HL-60 (cell line): Measurements from ENCODE around the gene BAIAP2L1.

ENCODE experiments used
- CTCF ChIP-seq: IDR thresholded peaks from one replicate; pipeline ENCODE4 v1.5.1; 2011; ENCODE audit warnings: low read length, control low read depth, inconsistent platforms; ENCODE audit not compliant: insufficient read depth
- GABPA ChIP-seq: IDR thresholded peaks from 2 replicates; pipeline ENCODE4 v1.6.1; 2012; ENCODE audit warnings: low read depth
- POLR2AphosphoS5 ChIP-seq: IDR thresholded peaks from 2 replicates; pipeline ENCODE4 v1.6.1; 2012; ENCODE audit warnings: low read depth
- REST ChIP-seq: IDR thresholded peaks from 2 replicates; pipeline ENCODE4 v1.6.1; 2012; ENCODE audit warnings: low read depth; ENCODE audit not compliant: insufficient replicate concordance
- SPI1 ChIP-seq: IDR thresholded peaks from 2 replicates; pipeline ENCODE4 v1.6.1; 2012; ENCODE audit warnings: low read depth, mild to moderate bottlenecking, borderline replicate concordance

- TF ChIP-seq CTCF: no peak
- TF ChIP-seq REST: no peak
- TF ChIP-seq POLR2AphosphoS5: no peak
- no peak for TF ChIP-seq GABPA
- TF ChIP-seq SPI1: no peak
These were observed 71.0 kb downstream of the BAIAP2L1 start for GRCh38 chr7:98329791-98330373.
